Measurements from ENCODE around the gene IMPG2. TPM values are rescaled to one million over a fixed set of nuclear protein-coding genes. Genes with fewer than 3 reads are reported as not detected.

The IMPG2 gene
- total RNA-seq, 1 experiment from 2014 or later = 0.04 TPM

GRCh38 chr3:101319531-101319930, 844 bp downstream of the IMPG2 start:
- Mint-ChIP-seq H3K4me3 (no peak overlapping the region), H3K36me3 (no peaks in the 10 kb centered on the region), H3K4me1 (no peaks in the 10 kb centered on the region), H3K27ac (no peak overlapping the region), H3K27me3 (ENCODE audit: low read depth) (no peaks in the 10 kb centered on the region), H3K9me3 (no peaks in the 10 kb centered on the region)
- CTCF ChIA-PET = no interaction called here
- TF ChIP-seq ZNF317 (CRISPR knock-in tag; IDR thresholded peaks at IDR 0.05; ENCODE audit: borderline replicate concordance, low read depth) = no peak
- TF ChIP-seq ZNF425 (CRISPR knock-in tag; conservative IDR thresholded peaks at IDR 0.05) = no peak
- TF ChIP-seq ETV6 (CRISPR knock-in tag; IDR thresholded peaks at IDR 0.05) = no peak
- no peak for TF ChIP-seq HMGXB4 (CRISPR knock-in tag; IDR thresholded peaks at IDR 0.05)
- POLR2A ChIA-PET = no interaction called here
- DNase-seq (ENCODE audit: low spot score) = no peak
- no peak for ATAC-seq

GRCh38 chr3:101312545-101312944, 7.8 kb downstream of the IMPG2 start:
- H3K27ac Mint-ChIP-seq = no peak overlapping the region
- H3K9me3 Mint-ChIP-seq = peaks cover 30% of the 10 kb centered on the region
- POLR2A ChIA-PET = no interaction called here
- CTCF ChIA-PET = no interaction called here
- no peak overlapping the region for H3K4me3 Mint-ChIP-seq
- peaks cover 9% of the 10 kb centered on the region for H3K27me3 Mint-ChIP-seq (ENCODE audit: low read depth)
- H3K36me3 Mint-ChIP-seq = peaks cover 24% of the 10 kb centered on the region
- TF ChIP-seq PREB (CRISPR knock-in tag; IDR thresholded peaks at IDR 0.05; ENCODE audit: borderline replicate concordance) (no peak), STAT6 (CRISPR knock-in tag; conservative IDR thresholded peaks at IDR 0.05; ENCODE audit: low read depth) (no peak), ARID4B (CRISPR knock-in tag; IDR thresholded peaks at IDR 0.05; ENCODE audit: borderline replicate concordance) (no peak), FOXP1 (CRISPR knock-in tag; IDR thresholded peaks at IDR 0.05; ENCODE audit: borderline replicate concordance) (no peak), ZNF121 (CRISPR knock-in tag; IDR thresholded peaks at IDR 0.05) (no peak), NR3C1 (CRISPR knock-in tag; conservative IDR thresholded peaks at IDR 0.05; ENCODE audit: low read depth) (no peak), SP1 (CRISPR knock-in tag; conservative IDR thresholded peaks at IDR 0.05) (no peak), USF1 (CRISPR knock-in tag; IDR thresholded peaks at IDR 0.05) (no peak), GABPB1 (CRISPR knock-in tag; IDR thresholded peaks at IDR 0.05) (no peak), GRHL2 (CRISPR knock-in tag; IDR thresholded peaks at IDR 0.05; ENCODE audit: insufficient replicate concordance, severe bottlenecking) (no peak)
- ATAC-seq (no peak), DNase-seq (ENCODE audit: low spot score) (no peak)
- H3K4me1 Mint-ChIP-seq = no peaks in the 10 kb centered on the region
